IgD-negative memory B cell (primary cell): ENCODE results near the gene TBC1D32. TPM values are rescaled to one million over a fixed set of nuclear protein-coding genes. Genes with fewer than 3 reads are reported as not detected.
"Not testable (repeated sequence)": the region's sequence is repeated elsewhere in the genome, so short reads cannot be mapped to it uniquely, and the experiment has no call there.

Experiments used
- H3K27ac Mint-ChIP-seq, 3 donors: one replicate each; pipeline ENCODE4 v1.8.0; 2020 to 2022; ENCODE audit warnings: mild to moderate bottlenecking in 3 of 3, mixed read lengths in 3 of 3, moderate library complexity in 1 of 3
- H3K27me3 Mint-ChIP-seq: one replicate; pipeline ENCODE4 v1.8.0; 2021; ENCODE audit warnings: mixed read lengths
- H3K36me3 Mint-ChIP-seq: one replicate; pipeline ENCODE4 v1.8.0; 2020; ENCODE audit warnings: mild to moderate bottlenecking, mixed read lengths
- H3K4me1 Mint-ChIP-seq, 3 donors: one replicate each; pipeline ENCODE4 v1.8.0; 2020 to 2022; ENCODE audit warnings: mixed read lengths in 3 of 3, mild to moderate bottlenecking in 1 of 3
- H3K4me3 Mint-ChIP-seq, 4 donors: one replicate each; pipeline ENCODE4 v1.8.0; 2020 to 2022; ENCODE audit warnings: mild to moderate bottlenecking in 4 of 4, mixed read lengths in 4 of 4, moderate library complexity in 3 of 4
- H3K9me3 Mint-ChIP-seq, 3 donors: one replicate each; pipeline ENCODE4 v1.8.0; 2020 to 2021; ENCODE audit warnings: mixed read lengths in 3 of 3, mild to moderate bottlenecking in 1 of 3
- polyA plus RNA-seq: library from polyadenylated mRNA; unstranded; fragments of 300-500 nt; fragmentation: Illumina TruSeq; gene quantifications from one replicate; pipeline ENCODE4 v1.2.3, GENCODE V29; 2021

TBC1D32 gene
- polyA plus RNA-seq, 1 donor from 2014 or later = 4.2 TPM

GRCh38 chr6:121158438-121158837 is 175.8 kb downstream of the TBC1D32 start:
- H3K4me1 Mint-ChIP-seq = no peaks in the 10 kb centered on the region
- H3K36me3 Mint-ChIP-seq = peaks cover 37% of the 10 kb centered on the region

GRCh38 chr6:121157906-121158305 is 176.4 kb downstream of the TBC1D32 start:
- Mint-ChIP-seq H3K4me1 (no peaks in the 10 kb centered on the region), H3K9me3 (peaks cover 9 to 27% (median 12%) of the 10 kb centered on the region in 3 donors), H3K27ac (no peak overlapping the region), H3K36me3 (peaks cover 40% of the 10 kb centered on the region), H3K27me3 (no peaks in the 10 kb centered on the region), H3K4me3 (no peak overlapping the region)

More at GRCh38 chr6:121158438-121158837, 175.8 kb downstream of the TBC1D32 start:
- Mint-ChIP-seq H3K9me3 (peaks cover 7 to 24% (median 12%) of the 10 kb centered on the region in 3 donors), H3K27ac (no peak overlapping the region), H3K27me3 (no peaks in the 10 kb centered on the region), H3K4me3 (no peak overlapping the region)

GRCh38 chr6:121143476-121143875 is 190.8 kb downstream of the TBC1D32 start:
- peaks cover 0 to 12% (median 0%) of the 10 kb centered on the region in 3 donors for H3K9me3 Mint-ChIP-seq
- no peaks in the 10 kb centered on the region for H3K27me3 Mint-ChIP-seq
- H3K4me3 Mint-ChIP-seq = no peak overlapping the region
- peaks cover 18% of the 10 kb centered on the region for H3K36me3 Mint-ChIP-seq
- no peak overlapping the region for H3K27ac Mint-ChIP-seq
- H3K4me1 Mint-ChIP-seq = no peaks in the 10 kb centered on the region

- Mint-ChIP-seq H3K9me3 (peaks cover 0 to 12% (median 0%) of the 10 kb centered on the region in 3 donors), H3K27me3 (no peaks in the 10 kb centered on the region), H3K4me3 (no peak overlapping the region), H3K4me1 (no peaks in the 10 kb centered on the region), H3K27ac (no peak overlapping the region), H3K36me3 (peaks cover 15% of the 10 kb centered on the region)
Observed at GRCh38 chr6:121142093-121142492, 192.2 kb downstream of the TBC1D32 start.

- Mint-ChIP-seq H3K4me3 (no peak overlapping the region), H3K27ac (no peak overlapping the region), H3K4me1 (no peaks in the 10 kb centered on the region), H3K36me3 (peaks cover 3% of the 10 kb centered on the region), H3K27me3 (no peaks in the 10 kb centered on the region), H3K9me3 (no peaks in the 10 kb centered on the region)
Observed at GRCh38 chr6:121135425-121135824, 198.9 kb downstream of the TBC1D32 start.

- no peak overlapping the region for H3K4me3 Mint-ChIP-seq
- no peaks in the 10 kb centered on the region for H3K27me3 Mint-ChIP-seq
- peaks cover 7% of the 10 kb centered on the region for H3K36me3 Mint-ChIP-seq
- H3K4me1 Mint-ChIP-seq = no peaks in the 10 kb centered on the region
- no peaks in the 10 kb centered on the region for H3K9me3 Mint-ChIP-seq
- no peak overlapping the region for H3K27ac Mint-ChIP-seq
Observed at GRCh38 chr6:121134922-121135321, 199.4 kb downstream of the TBC1D32 start.

GRCh38 chr6:121124600-121124999 is 209.7 kb downstream of the TBC1D32 start:
- no peaks in the 10 kb centered on the region for H3K4me1 Mint-ChIP-seq
- H3K4me3 Mint-ChIP-seq = no peak overlapping the region
- no peaks in the 10 kb centered on the region for H3K27me3 Mint-ChIP-seq
- peaks cover 28% of the 10 kb centered on the region for H3K36me3 Mint-ChIP-seq
- peaks cover 3 to 24% (median 9%) of the 10 kb centered on the region in 3 donors for H3K9me3 Mint-ChIP-seq
- no peak overlapping the region for H3K27ac Mint-ChIP-seq

- no peak overlapping the region for H3K4me3 Mint-ChIP-seq
- H3K9me3 Mint-ChIP-seq = no peaks in the 10 kb centered on the region
- no peaks in the 10 kb centered on the region for H3K27me3 Mint-ChIP-seq
- peaks cover 0 to 2% (median 0%) of the 10 kb centered on the region in 3 donors for H3K4me1 Mint-ChIP-seq
- H3K27ac Mint-ChIP-seq = no peak overlapping the region
- peaks cover 2% of the 10 kb centered on the region for H3K36me3 Mint-ChIP-seq
Observed at GRCh38 chr6:121112356-121112755, 221.9 kb downstream of the TBC1D32 start.

GRCh38 chr6:121110733-121111132 is 223.5 kb downstream of the TBC1D32 start:
- Mint-ChIP-seq H3K4me3 (no peak overlapping the region), H3K36me3 (peaks cover 2% of the 10 kb centered on the region), H3K9me3 (no peaks in the 10 kb centered on the region), H3K4me1 (peaks cover 0 to 2% (median 0%) of the 10 kb centered on the region in 3 donors), H3K27me3 (no peaks in the 10 kb centered on the region), H3K27ac (no peak overlapping the region)

GRCh38 chr6:121106962-121107361 is 227.3 kb downstream of the TBC1D32 start:
- Mint-ChIP-seq H3K27me3 (no peaks in the 10 kb centered on the region), H3K36me3 (peaks cover 4% of the 10 kb centered on the region), H3K27ac (no peak overlapping the region), H3K4me3 (no peak overlapping the region), H3K9me3 (peaks cover 0 to 9% (median 2%) of the 10 kb centered on the region in 3 donors), H3K4me1 (no peaks in the 10 kb centered on the region)

GRCh38 chr6:121105461-121105860 is 228.8 kb downstream of the TBC1D32 start:
- H3K27me3 Mint-ChIP-seq = no peaks in the 10 kb centered on the region
- H3K4me3 Mint-ChIP-seq = no peak overlapping the region
- H3K9me3 Mint-ChIP-seq = peaks cover 0 to 11% (median 4%) of the 10 kb centered on the region in 3 donors
- H3K4me1 Mint-ChIP-seq = no peaks in the 10 kb centered on the region
- H3K36me3 Mint-ChIP-seq = peaks cover 9% of the 10 kb centered on the region
- H3K27ac Mint-ChIP-seq = no peak overlapping the region

GRCh38 chr6:121093928-121094327 is 240.4 kb downstream of the TBC1D32 start:
- no peak overlapping the region for H3K4me3 Mint-ChIP-seq
- peaks cover 0 to 2% (median 0%) of the 10 kb centered on the region in 3 donors for H3K9me3 Mint-ChIP-seq
- no peak overlapping the region for H3K27ac Mint-ChIP-seq
- H3K27me3 Mint-ChIP-seq = no peaks in the 10 kb centered on the region
- H3K36me3 Mint-ChIP-seq = peaks cover 6% of the 10 kb centered on the region
- H3K4me1 Mint-ChIP-seq = no peaks in the 10 kb centered on the region

GRCh38 chr6:121090492-121090891 is 243.8 kb downstream of the TBC1D32 start:
- Mint-ChIP-seq H3K27me3 (no peaks in the 10 kb centered on the region), H3K4me3 (no peak overlapping the region), H3K36me3 (peaks cover 1% of the 10 kb centered on the region), H3K27ac (no peak overlapping the region), H3K9me3 (no peaks in the 10 kb centered on the region), H3K4me1 (no peaks in the 10 kb centered on the region)

- Mint-ChIP-seq H3K4me3 (no peak overlapping the region), H3K36me3 (peaks cover 1% of the 10 kb centered on the region), H3K9me3 (no peaks in the 10 kb centered on the region), H3K27me3 (no peaks in the 10 kb centered on the region), H3K27ac (no peak overlapping the region), H3K4me1 (no peaks in the 10 kb centered on the region)
Observed at GRCh38 chr6:121086876-121087275, 247.4 kb downstream of the TBC1D32 start.

GRCh38 chr6:121076119-121076518 is 258.2 kb downstream of the TBC1D32 start:
- peaks cover 2% of the 10 kb centered on the region for H3K36me3 Mint-ChIP-seq

GRCh38 chr6:121068749-121069148 is 265.5 kb downstream of the TBC1D32 start:
- H3K9me3 Mint-ChIP-seq = peaks cover 4 to 11% (median 10%) of the 10 kb centered on the region in 3 donors
- not testable (repeated sequence) for H3K4me3 Mint-ChIP-seq, H3K27ac Mint-ChIP-seq, H3K27me3 Mint-ChIP-seq, H3K4me1 Mint-ChIP-seq, H3K36me3 Mint-ChIP-seq

More at GRCh38 chr6:121076119-121076518, 258.2 kb downstream of the TBC1D32 start:
- Mint-ChIP-seq H3K4me1 (peaks cover 0 to 1% (median 0%) of the 10 kb centered on the region in 3 donors), H3K27ac (no peak overlapping the region), H3K27me3 (no peaks in the 10 kb centered on the region), H3K4me3 (no peak overlapping the region), H3K9me3 (peaks cover 0 to 2% (median under 1%) of the 10 kb centered on the region in 3 donors)
